ENCODE data around the gene CRB1.
"Not testable (repeated sequence)": the region's sequence is repeated elsewhere in the genome, so short reads cannot be mapped to it uniquely, and the experiment has no call there.

Gene CRB1

GRCh38 chr1:197463142-197463541 lies 195.1 kb downstream of the CRB1 start:
- no peak for DNase-seq (ENCODE audit: low read depth in 2 of 2)

- DNase-seq (ENCODE audit: low read depth in 2 of 2): no peak
These were observed 196.0 kb downstream of the CRB1 start for GRCh38 chr1:197464044-197464443.

GRCh38 chr1:197465528-197466327 lies 197.7 kb downstream of the CRB1 start:
- no peak for DNase-seq (ENCODE audit: low read depth in 2 of 2)

- no peak for DNase-seq (ENCODE audit: low read depth in 2 of 2)
These were observed 198.8 kb downstream of the CRB1 start for GRCh38 chr1:197466813-197467212.

GRCh38 chr1:197467881-197468280 lies 199.8 kb downstream of the CRB1 start:
- DNase-seq (ENCODE audit: low read depth in 2 of 2): no peak

- no peak for DNase-seq (ENCODE audit: low read depth in 2 of 2)
These were observed 200.6 kb downstream of the CRB1 start for GRCh38 chr1:197468543-197469175.

- no peak for DNase-seq (ENCODE audit: low read depth in 2 of 2)
These were observed 201.7 kb downstream of the CRB1 start for GRCh38 chr1:197469620-197470210.

- DNase-seq (ENCODE audit: low read depth in 2 of 2): no peak
These were observed 202.3 kb downstream of the CRB1 start for GRCh38 chr1:197470330-197470729.

- DNase-seq (ENCODE audit: low read depth in 2 of 2): no peak
These were observed 203.4 kb downstream of the CRB1 start for GRCh38 chr1:197471248-197471985.

- DNase-seq (ENCODE audit: low read depth in 2 of 2): no peak
These were observed 204.1 kb downstream of the CRB1 start for GRCh38 chr1:197472141-197472540.

GRCh38 chr1:197480446-197480845 lies 212.4 kb downstream of the CRB1 start:
- no peak for DNase-seq (ENCODE audit: low read depth in 2 of 2)

- DNase-seq (ENCODE audit: low read depth in 2 of 2): no peak
These were observed 213.0 kb downstream of the CRB1 start for GRCh38 chr1:197481101-197481500.

GRCh38 chr1:197485790-197486189 lies 217.7 kb downstream of the CRB1 start:
- no peak for DNase-seq (ENCODE audit: low read depth in 2 of 2)

- no peak for DNase-seq (ENCODE audit: low read depth in 2 of 2)
These were observed 218.9 kb downstream of the CRB1 start for GRCh38 chr1:197486946-197487345.

GRCh38 chr1:197491505-197491904 lies 223.5 kb downstream of the CRB1 start:
- DNase-seq (ENCODE audit: low read depth in 2 of 2): not testable (repeated sequence)

GRCh38 chr1:197496722-197497121 lies 228.7 kb downstream of the CRB1 start:
- DNase-seq (ENCODE audit: low read depth in 2 of 2): no peak

GRCh38 chr1:197510691-197511378 lies 242.8 kb downstream of the CRB1 start:
- no peak for DNase-seq (ENCODE audit: low read depth in 2 of 2)

GRCh38 chr1:197515421-197515820 lies 247.4 kb downstream of the CRB1 start:
- no peak for DNase-seq (ENCODE audit: low read depth in 2 of 2)

GRCh38 chr1:197519741-197520334 lies 251.8 kb downstream of the CRB1 start:
- no peak for DNase-seq (ENCODE audit: low read depth in 2 of 2)

- DNase-seq (ENCODE audit: low read depth in 2 of 2): peak in 1 of 2 donors; percentile 10
These were observed 253.2 kb downstream of the CRB1 start for GRCh38 chr1:197521118-197521739.

Measured in activated CD4-positive, alpha-beta T cell treated with anti-CD3 and anti-CD28 coated beads for 24 hours (primary cell).